SK-N-SH treated with all-trans-retinoic acid at 6 μM for 48 hours (cell line): ENCODE measurements around the gene RUFY4.
A peak's percentile ranks its signal among the peaks of the same experiment; 100 is the strongest.

ENCODE experiments used
- ATAC-seq: fragments of 200-7000 bp; cut with Tn5 transposase; 3 replicates; pipeline ENCODE4 v1.9.1; 2020; ENCODE audit warnings: mild to moderate bottlenecking, moderate library complexity
- ARNTL ChIP-seq: fragments of 450-650 bp; formaldehyde crosslinking; IDR thresholded peaks from 2 replicates; pipeline ENCODE4 v1.5.0; 2020; ENCODE audit warnings: low read depth, mild to moderate bottlenecking, moderate library complexity, borderline replicate concordance
- BACH2 ChIP-seq: fragments of 250-450 bp; sonication (Bioruptor Pico); IDR thresholded peaks from 2 replicates; pipeline ENCODE4 v1.9.0; 2021; ENCODE audit warnings: mild to moderate bottlenecking, borderline replicate concordance
- CSDC2 ChIP-seq: fragments of 250-450 bp; sonication (Bioruptor Pico); IDR thresholded peaks from 2 replicates; pipeline ENCODE4 v1.5.0; 2020; ENCODE audit warnings: mild to moderate bottlenecking, moderate library complexity
- CSRNP3 ChIP-seq: fragments of 250-450 bp; sonication (Bioruptor Pico); IDR thresholded peaks from 2 replicates; pipeline ENCODE4 v1.5.1; 2021; ENCODE audit warnings: mild to moderate bottlenecking, moderate library complexity
- GLIS3 ChIP-seq: fragments of 250-450 bp; sonication (Bioruptor Pico); IDR thresholded peaks from 2 replicates; pipeline ENCODE4 v1.5.0; 2020; ENCODE audit warnings: mild to moderate bottlenecking, moderate library complexity
- ISL1 ChIP-seq: fragments of 250-450 bp; sonication (Bioruptor Pico); IDR thresholded peaks from 2 replicates; pipeline ENCODE4 v2.1.2; 2022; ENCODE audit warnings: mild to moderate bottlenecking, moderate library complexity
- OSR1 ChIP-seq: fragments of 250-450 bp; sonication (Bioruptor Pico); IDR thresholded peaks from 2 replicates; pipeline ENCODE4 v1.8.0; 2022; ENCODE audit warnings: moderate library complexity, mild to moderate bottlenecking, inconsistent platforms
- POU6F1 ChIP-seq: fragments of 250-450 bp; sonication (Bioruptor Pico); IDR thresholded peaks from 2 replicates; pipeline ENCODE4 v1.8.0; 2021; ENCODE audit warnings: low read depth, mild to moderate bottlenecking, moderate library complexity, borderline replicate concordance
- PPARA ChIP-seq: fragments of 250-450 bp; sonication (Bioruptor Pico); IDR thresholded peaks from 2 replicates; pipeline ENCODE4 v1.5.0; 2020; ENCODE audit warnings: mild to moderate bottlenecking, borderline replicate concordance
- RARB ChIP-seq: fragments of 250-450 bp; sonication (Bioruptor Pico); IDR thresholded peaks from 2 replicates; pipeline ENCODE4 v1.8.0; 2021; ENCODE audit warnings: mild to moderate bottlenecking, moderate library complexity
- SNAI2 ChIP-seq: fragments of 250-450 bp; sonication (Bioruptor Pico); IDR thresholded peaks from 2 replicates; pipeline ENCODE4 v1.5.0; 2020; ENCODE audit warnings: mild to moderate bottlenecking, moderate library complexity
- TCF4 ChIP-seq: fragments of 250-450 bp; sonication (Bioruptor Pico); IDR thresholded peaks from 2 replicates; pipeline ENCODE4 v1.8.0; 2021; ENCODE audit warnings: mild to moderate bottlenecking, moderate library complexity, borderline replicate concordance
- TOX ChIP-seq: fragments of 250-450 bp; sonication (Bioruptor Pico); IDR thresholded peaks from 2 replicates; pipeline ENCODE4 v1.8.0; 2021; ENCODE audit warnings: mild to moderate bottlenecking, moderate library complexity, borderline replicate concordance
- ZC3H10 ChIP-seq: fragments of 250-450 bp; sonication (Bioruptor Pico); IDR thresholded peaks from 2 replicates; pipeline ENCODE4 v1.5.1; 2021; ENCODE audit warnings: mild to moderate bottlenecking, moderate library complexity
- ZFP3 ChIP-seq: fragments of 250-450 bp; sonication (Bioruptor Pico); IDR thresholded peaks from 2 replicates; pipeline ENCODE4 v1.5.0; 2020; ENCODE audit warnings: mild to moderate bottlenecking, moderate library complexity
- ZFP30 ChIP-seq: fragments of 450-650 bp; formaldehyde crosslinking; IDR thresholded peaks from 2 replicates; pipeline ENCODE4 v1.5.0; 2022; ENCODE audit warnings: mild to moderate bottlenecking, moderate library complexity
- ZNF565 ChIP-seq: fragments of 450-650 bp; formaldehyde crosslinking; conservative IDR thresholded peaks from 2 replicates; pipeline ENCODE4 v1.5.0; 2020; ENCODE audit warnings: low read depth, mild to moderate bottlenecking, moderate library complexity
- ZNF70 ChIP-seq: fragments of 450-650 bp; formaldehyde crosslinking; IDR thresholded peaks from 2 replicates; pipeline ENCODE4 v1.5.0; 2020; ENCODE audit warnings: mild to moderate bottlenecking, moderate library complexity
- ZNF8 ChIP-seq: fragments of 450-650 bp; formaldehyde crosslinking; IDR thresholded peaks from 2 replicates; pipeline ENCODE4 v1.5.0; 2020; ENCODE audit warnings: mild to moderate bottlenecking, moderate library complexity
- TF ChIP-seq, protein P1 (sequence below): fragments of 250-450 bp; sonication (Bioruptor Pico); IDR thresholded peaks from 2 replicates; pipeline ENCODE4 v1.5.0; 2020; ENCODE audit warnings: mild to moderate bottlenecking, moderate library complexity
- TF ChIP-seq, protein P2 (sequence below): fragments of 250-450 bp; sonication (Bioruptor Pico); IDR thresholded peaks from 2 replicates; pipeline ENCODE4 v1.8.0; 2020; ENCODE audit warnings: mild to moderate bottlenecking, moderate library complexity, borderline replicate concordance

The RUFY4 gene

DNA sequence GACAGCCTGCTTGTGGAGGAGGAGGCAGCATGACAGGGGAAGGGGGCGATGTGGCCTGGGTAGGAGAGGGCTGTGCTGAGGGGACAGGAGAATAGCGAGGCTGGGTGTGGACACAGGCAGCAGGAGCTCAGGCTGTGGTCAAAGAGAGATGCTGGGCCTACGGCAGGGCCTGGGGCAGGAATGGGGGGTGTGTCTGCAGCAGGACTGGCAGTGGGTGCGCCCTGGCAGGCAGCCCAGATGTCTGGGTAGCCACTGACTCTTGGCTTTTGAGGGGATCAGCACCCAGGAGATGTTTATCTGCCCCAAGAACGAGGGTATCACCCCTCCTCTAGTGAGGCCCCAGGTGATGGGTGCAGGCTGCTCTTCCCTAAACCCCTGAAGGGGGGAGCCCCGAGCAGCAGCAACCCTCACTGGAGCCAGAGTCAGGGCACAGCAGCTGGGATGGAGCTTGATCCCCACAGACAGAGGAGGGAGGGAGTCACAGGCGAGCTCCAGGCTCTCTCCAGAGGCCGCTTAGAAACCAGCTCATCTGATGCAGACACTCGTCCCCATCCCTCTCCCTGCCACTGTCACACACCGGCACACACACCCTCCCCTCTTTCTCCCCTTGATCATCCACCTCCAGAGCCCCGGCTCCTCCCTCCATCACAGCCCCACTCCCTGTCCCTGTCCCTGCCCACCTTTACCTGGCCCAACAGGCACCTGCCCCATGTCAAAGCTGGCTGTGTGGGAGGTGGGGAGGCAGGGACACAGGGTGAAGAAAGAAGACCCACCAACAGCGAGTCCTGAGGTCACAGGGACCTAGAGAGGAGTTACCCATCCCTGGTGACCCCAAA is 36.5 kb upstream of the RUFY4 start:
- peak; percentile 20; the same call in 2 of the 3 replicates for ATAC-seq
- TF ChIP-seq PPARA (CRISPR knock-in tag) = no peak
- TF ChIP-seq ARNTL (CRISPR knock-in tag) = no peak
- TF ChIP-seq SNAI2 (CRISPR knock-in tag) = no peak
- no peak for TF ChIP-seq BACH2 (CRISPR knock-in tag)
- no peak for TF ChIP-seq OSR1
- no peak for TF ChIP-seq ZNF8 (CRISPR knock-in tag)
- no peak for TF ChIP-seq ZC3H10 (CRISPR knock-in tag)
- TF ChIP-seq, protein P1, sequence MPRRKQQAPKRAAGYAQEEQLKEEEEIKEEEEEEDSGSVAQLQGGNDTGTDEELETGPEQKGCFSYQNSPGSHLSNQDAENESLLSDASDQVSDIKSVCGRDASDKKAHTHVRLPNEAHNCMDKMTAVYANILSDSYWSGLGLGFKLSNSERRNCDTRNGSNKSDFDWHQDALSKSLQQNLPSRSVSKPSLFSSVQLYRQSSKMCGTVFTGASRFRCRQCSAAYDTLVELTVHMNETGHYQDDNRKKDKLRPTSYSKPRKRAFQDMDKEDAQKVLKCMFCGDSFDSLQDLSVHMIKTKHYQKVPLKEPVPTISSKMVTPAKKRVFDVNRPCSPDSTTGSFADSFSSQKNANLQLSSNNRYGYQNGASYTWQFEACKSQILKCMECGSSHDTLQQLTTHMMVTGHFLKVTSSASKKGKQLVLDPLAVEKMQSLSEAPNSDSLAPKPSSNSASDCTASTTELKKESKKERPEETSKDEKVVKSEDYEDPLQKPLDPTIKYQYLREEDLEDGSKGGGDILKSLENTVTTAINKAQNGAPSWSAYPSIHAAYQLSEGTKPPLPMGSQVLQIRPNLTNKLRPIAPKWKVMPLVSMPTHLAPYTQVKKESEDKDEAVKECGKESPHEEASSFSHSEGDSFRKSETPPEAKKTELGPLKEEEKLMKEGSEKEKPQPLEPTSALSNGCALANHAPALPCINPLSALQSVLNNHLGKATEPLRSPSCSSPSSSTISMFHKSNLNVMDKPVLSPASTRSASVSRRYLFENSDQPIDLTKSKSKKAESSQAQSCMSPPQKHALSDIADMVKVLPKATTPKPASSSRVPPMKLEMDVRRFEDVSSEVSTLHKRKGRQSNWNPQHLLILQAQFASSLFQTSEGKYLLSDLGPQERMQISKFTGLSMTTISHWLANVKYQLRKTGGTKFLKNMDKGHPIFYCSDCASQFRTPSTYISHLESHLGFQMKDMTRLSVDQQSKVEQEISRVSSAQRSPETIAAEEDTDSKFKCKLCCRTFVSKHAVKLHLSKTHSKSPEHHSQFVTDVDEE (CRISPR knock-in tag) = no peak
- no peak for TF ChIP-seq ZFP3 (CRISPR knock-in tag)
- no peak for TF ChIP-seq CSDC2
- no peak for TF ChIP-seq RARB (CRISPR knock-in tag)
- TF ChIP-seq ZFP30 (CRISPR knock-in tag) = no peak
- no peak for TF ChIP-seq TOX
- TF ChIP-seq CSRNP3 (CRISPR knock-in tag) = no peak
- TF ChIP-seq ZNF70 (CRISPR knock-in tag) = no peak
- TF ChIP-seq ISL1 (CRISPR knock-in tag) = no peak
- TF ChIP-seq ZNF565 (CRISPR knock-in tag) = no peak

DNA sequence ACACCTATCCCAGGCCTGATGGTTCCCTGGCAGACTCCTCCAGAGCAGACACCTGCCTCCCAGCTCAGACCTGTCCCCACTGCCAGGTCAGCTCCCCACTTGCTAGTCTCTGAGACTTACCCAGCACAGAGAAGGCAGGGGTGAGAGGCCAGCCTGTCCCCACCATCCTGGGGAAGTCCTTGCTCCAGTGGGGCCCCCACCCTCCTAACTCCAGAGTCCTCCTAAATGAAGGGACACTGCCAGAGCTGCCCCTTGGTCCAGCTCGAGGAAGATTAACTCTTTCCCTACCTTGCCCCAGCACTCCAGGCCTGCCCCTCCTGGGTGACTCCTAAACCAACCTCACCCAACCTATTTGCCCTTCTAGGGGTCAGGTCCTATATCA is 35.9 kb upstream of the RUFY4 start:
- no peak for ATAC-seq
- no peak for TF ChIP-seq GLIS3 (CRISPR knock-in tag)

DNA sequence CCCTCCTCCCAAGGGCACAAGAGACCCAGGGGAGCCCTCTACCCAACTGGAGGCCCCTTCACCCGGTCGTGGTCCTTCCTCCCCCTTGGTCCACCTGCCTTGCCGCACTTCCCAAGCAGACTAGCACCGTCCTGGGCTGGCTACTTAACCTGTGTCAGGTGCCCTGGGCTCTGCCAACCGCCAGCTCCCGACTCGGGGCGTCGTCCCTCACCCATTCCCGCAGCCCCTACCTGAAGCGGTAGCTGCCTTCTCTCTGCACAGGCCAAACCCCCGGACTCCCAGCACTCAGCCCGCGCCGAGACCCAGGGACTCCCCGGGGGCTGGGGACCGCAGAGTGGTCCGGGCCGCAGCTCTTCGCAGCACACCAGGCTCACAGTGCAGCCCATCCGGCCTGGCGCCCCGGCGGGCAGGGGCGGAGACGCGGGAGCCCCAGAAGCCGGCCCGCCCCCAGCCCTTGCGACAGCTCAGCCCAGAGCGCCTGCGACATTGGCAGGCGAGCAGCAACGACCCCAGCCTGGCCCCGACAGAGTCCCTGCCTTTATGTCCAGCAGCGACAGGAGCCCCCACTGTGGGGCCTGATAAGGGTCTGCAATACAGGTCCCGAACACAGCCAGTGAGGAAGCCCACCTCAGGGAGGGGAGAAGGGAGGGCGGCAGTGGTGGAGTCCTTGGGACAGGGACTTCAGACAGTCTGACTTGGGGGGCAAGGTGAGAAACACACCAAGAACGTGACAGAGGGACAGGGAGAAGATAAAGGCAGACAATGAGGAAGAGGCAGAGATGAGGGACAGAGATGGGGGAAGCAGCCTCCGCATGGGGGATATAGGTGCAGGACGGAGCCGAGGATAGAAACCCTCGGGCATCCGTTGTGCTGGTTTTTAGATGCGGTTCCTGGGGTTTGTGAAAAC is 35.2 kb upstream of the RUFY4 start:
- no peak for TF ChIP-seq TCF4
- TF ChIP-seq, protein P2, sequence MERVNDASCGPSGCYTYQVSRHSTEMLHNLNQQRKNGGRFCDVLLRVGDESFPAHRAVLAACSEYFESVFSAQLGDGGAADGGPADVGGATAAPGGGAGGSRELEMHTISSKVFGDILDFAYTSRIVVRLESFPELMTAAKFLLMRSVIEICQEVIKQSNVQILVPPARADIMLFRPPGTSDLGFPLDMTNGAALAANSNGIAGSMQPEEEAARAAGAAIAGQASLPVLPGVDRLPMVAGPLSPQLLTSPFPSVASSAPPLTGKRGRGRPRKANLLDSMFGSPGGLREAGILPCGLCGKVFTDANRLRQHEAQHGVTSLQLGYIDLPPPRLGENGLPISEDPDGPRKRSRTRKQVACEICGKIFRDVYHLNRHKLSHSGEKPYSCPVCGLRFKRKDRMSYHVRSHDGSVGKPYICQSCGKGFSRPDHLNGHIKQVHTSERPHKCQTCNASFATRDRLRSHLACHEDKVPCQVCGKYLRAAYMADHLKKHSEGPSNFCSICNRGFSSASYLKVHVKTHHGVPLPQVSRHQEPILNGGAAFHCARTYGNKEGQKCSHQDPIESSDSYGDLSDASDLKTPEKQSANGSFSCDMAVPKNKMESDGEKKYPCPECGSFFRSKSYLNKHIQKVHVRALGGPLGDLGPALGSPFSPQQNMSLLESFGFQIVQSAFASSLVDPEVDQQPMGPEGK (CRISPR knock-in tag) = no peak
- TF ChIP-seq RARB (CRISPR knock-in tag) = no peak
- TF ChIP-seq ZFP30 (CRISPR knock-in tag) = no peak
- TF ChIP-seq POU6F1 (CRISPR knock-in tag) = no peak
- TF ChIP-seq, protein P1 (CRISPR knock-in tag) = no peak
- TF ChIP-seq ISL1 (CRISPR knock-in tag) = no peak
- no peak for TF ChIP-seq TOX
- no peak for TF ChIP-seq OSR1
- no peak for TF ChIP-seq BACH2 (CRISPR knock-in tag)
- no peak for TF ChIP-seq ZFP3 (CRISPR knock-in tag)
- no peak for ATAC-seq

- peak; percentile 88 for ATAC-seq
Measured at GRCh38 chr2:218034497-218035213, 34.4 kb upstream of the RUFY4 start.
